Mesendoderm (in vitro differentiated cells): Measurements from ENCODE around the gene PPP1R14C. TPM values are rescaled to one million over a fixed set of nuclear protein-coding genes. Genes with fewer than 3 reads are reported as not detected.
A peak's percentile ranks its signal among the peaks of the same experiment; 100 is the strongest.

Experiments
- DNase-seq: peaks from one replicate; pipeline ENCODE4 v3.0.0; 2013
- H2AK5ac ChIP-seq: 2 replicates; pipeline ENCODE4 v1.6.1; 2013; ENCODE audit warnings: low read length, inconsistent platforms
- H2BK120ac ChIP-seq: 2 replicates; pipeline ENCODE4 v1.6.1; 2013; ENCODE audit warnings: low read depth, mild to moderate bottlenecking, low read length, moderate library complexity, mixed read lengths
- H2BK15ac ChIP-seq: replicated peaks from 2 replicates; pipeline ENCODE4 v1.6.1; 2013; ENCODE audit warnings: low read depth, mild to moderate bottlenecking, moderate library complexity
- H2BK5ac ChIP-seq: 2 replicates; pipeline ENCODE4 v1.6.1; 2013; ENCODE audit warnings: low read length, inconsistent platforms
- H3K18ac ChIP-seq: 2 replicates; pipeline ENCODE4 v1.6.1; 2013; ENCODE audit warnings: mild to moderate bottlenecking, low read length, mixed read lengths
- H3K23ac ChIP-seq: one replicate; pipeline ENCODE4 v1.6.1; 2013; ENCODE audit warnings: low read length
- H3K27ac ChIP-seq: 2 replicates; pipeline ENCODE4 v1.5.1; 2013; ENCODE audit warnings: low read depth, mild to moderate bottlenecking, inconsistent platforms, low read length, moderate library complexity
- H3K27me3 ChIP-seq: 2 replicates; pipeline ENCODE4 v1.6.1; 2013; ENCODE audit warnings: low read length, control low read depth, mild to moderate bottlenecking, inconsistent platforms; ENCODE audit not compliant: insufficient read depth, poor library complexity
- H3K36me3 ChIP-seq: 2 replicates; pipeline ENCODE4 v1.6.1; 2013; ENCODE audit warnings: low read length, inconsistent platforms; ENCODE audit not compliant: control insufficient read depth, insufficient read depth
- H3K4ac ChIP-seq: one replicate; pipeline ENCODE4 v1.6.1; 2013; ENCODE audit warnings: low read depth, mild to moderate bottlenecking, low read length, moderate library complexity
- H3K4me1 ChIP-seq: 2 replicates; pipeline ENCODE4 v1.6.1; 2013; ENCODE audit warnings: low read depth, low read length, inconsistent platforms; ENCODE audit not compliant: control insufficient read depth
- H3K4me2 ChIP-seq: 2 replicates; pipeline ENCODE4 v1.6.1; 2013; ENCODE audit warnings: low read length
- H3K4me3 ChIP-seq: 2 replicates; pipeline ENCODE4 v1.5.1; 2013; ENCODE audit warnings: mild to moderate bottlenecking, low read length
- H3K56ac ChIP-seq: one replicate; pipeline ENCODE4 v1.6.1; 2013; ENCODE audit warnings: low read length
- H3K79me1 ChIP-seq: 2 replicates; pipeline ENCODE4 v1.6.1; 2013; ENCODE audit warnings: low read length, inconsistent platforms
- H3K79me2 ChIP-seq: 2 replicates; pipeline ENCODE4 v1.6.1; 2013; ENCODE audit warnings: mild to moderate bottlenecking, low read length; ENCODE audit not compliant: control insufficient read depth, insufficient read depth
- H3K9ac ChIP-seq: 2 replicates; pipeline ENCODE4 v1.6.1; 2013; ENCODE audit warnings: low read length, inconsistent platforms
- H4K5ac ChIP-seq: one replicate; pipeline ENCODE4 v1.6.1; 2013; ENCODE audit warnings: low read length
- H4K8ac ChIP-seq: one replicate; pipeline ENCODE4 v1.6.1; 2013; ENCODE audit warnings: low read depth, mild to moderate bottlenecking, control low read depth, low read length, moderate library complexity
- WGBS: extraction: QIAGEN DNeasy Blood & Tissue Kit; methylation state at CpG from one replicate; pipeline ENCODE4 v1.1.7; 2013; ENCODE audit warnings: low lambda C conversion rate, missing lambda C conversion rate; ENCODE audit not compliant: insufficient coverage; ENCODE audit errors: extremely low coverage; 5-methylcytosine and 5-hydroxymethylcytosine counted together
- polyA plus RNA-seq, 2 experiments: library from polyadenylated mRNA; stranded (reverse); fragments of 200-250 nt; gene quantifications; one replicate each; pipeline ENCODE4 v1.2.3, GENCODE V29; 2013

PPP1R14C gene
- polyA plus RNA-seq (2013, experiment 1 of 2) = 0.59 TPM
- polyA plus RNA-seq (2013, experiment 2 of 2) = 0.57 TPM

- no peak within 1 kb of the TSS for H3K18ac ChIP-seq
- no peaks in the 10 kb centered on the region for H3K79me2 ChIP-seq
- H3K27me3 ChIP-seq = peaks cover 22% of the 10 kb centered on the region
- H3K27ac ChIP-seq = no peak within 1 kb of the TSS
- no peaks in the 10 kb centered on the region for H3K36me3 ChIP-seq
- no peak within 1 kb of the TSS for H4K8ac ChIP-seq
- no peaks in the 10 kb centered on the region for H3K79me1 ChIP-seq
- H3K4ac ChIP-seq = no peak within 1 kb of the TSS
- no peak within 1 kb of the TSS for H3K56ac ChIP-seq
- H2BK15ac ChIP-seq = no peak within 1 kb of the TSS
- H3K4me2 ChIP-seq = peak within 1 kb of the TSS; percentile 60
- no peak within 1 kb of the TSS for H2BK120ac ChIP-seq
- H4K5ac ChIP-seq = no peak within 1 kb of the TSS
- no peak within 1 kb of the TSS for H3K23ac ChIP-seq
- peak within 1 kb of the TSS; percentile 7 for H3K4me3 ChIP-seq
- H2BK5ac ChIP-seq = no peak within 1 kb of the TSS
- no peaks in the 10 kb centered on the region for H3K4me1 ChIP-seq
- H2AK5ac ChIP-seq = no peak within 1 kb of the TSS
- WGBS = no CpG with 5 or more reads among the region's 103 CpGs
- no peak within 1 kb of the TSS for H3K9ac ChIP-seq
- DNase-seq = peak; percentile 63
Measured at GRCh38 chr6:150142670-150143515, at the start of gene PPP1R14C. PPP1R14C (plus strand) TSS chr6:150143044; CDS start chr6:150143193, 149 bp downstream.

GRCh38 chr6:150093397-150093796 is 49.4 kb upstream of the PPP1R14C start:
- H3K9ac ChIP-seq = no peak overlapping the region
- no peak overlapping the region for H2BK5ac ChIP-seq
- no CpG with 5 or more reads among the region's 6 CpGs for WGBS
- no peak overlapping the region for H3K27ac ChIP-seq
- no peaks in the 10 kb centered on the region for H3K79me1 ChIP-seq
- H2BK120ac ChIP-seq = no peak overlapping the region
- no peak overlapping the region for H3K4ac ChIP-seq
- H3K18ac ChIP-seq = no peak overlapping the region
- H3K4me2 ChIP-seq = no peak overlapping the region
- H2BK15ac ChIP-seq = no peak overlapping the region
- H2AK5ac ChIP-seq = no peak overlapping the region
- no peak overlapping the region for H3K4me3 ChIP-seq
- no peak overlapping the region for H4K5ac ChIP-seq
- no peaks in the 10 kb centered on the region for H3K79me2 ChIP-seq
- H3K36me3 ChIP-seq = no peaks in the 10 kb centered on the region
- H3K56ac ChIP-seq = no peak overlapping the region
- H3K4me1 ChIP-seq = no peaks in the 10 kb centered on the region
- H3K23ac ChIP-seq = no peak overlapping the region
- H4K8ac ChIP-seq = no peak overlapping the region
- H3K27me3 ChIP-seq = no peaks in the 10 kb centered on the region
- DNase-seq = no peak

- Histone ChIP-seq H3K56ac (no peak overlapping the region), H2BK120ac (no peak overlapping the region), H3K23ac (no peak overlapping the region), H3K9ac (no peak overlapping the region), H3K27me3 (no peaks in the 10 kb centered on the region), H3K36me3 (no peaks in the 10 kb centered on the region), H3K4me1 (no peaks in the 10 kb centered on the region), H3K4ac (no peak overlapping the region), H2BK15ac (no peak overlapping the region), H3K4me2 (no peak overlapping the region), H3K18ac (no peak overlapping the region), H3K4me3 (no peak overlapping the region), H3K79me2 (no peaks in the 10 kb centered on the region), H4K8ac (no peak overlapping the region), H4K5ac (no peak overlapping the region), H3K79me1 (no peaks in the 10 kb centered on the region), H2AK5ac (no peak overlapping the region), H3K27ac (no peak overlapping the region), H2BK5ac (no peak overlapping the region)
- DNase-seq = no peak
- WGBS = no CpG with 5 or more reads among the region's 10 CpGs
Measured at GRCh38 chr6:150098155-150098554, 44.7 kb upstream of the PPP1R14C start.

GRCh38 chr6:150099546-150099945 is 43.3 kb upstream of the PPP1R14C start:
- no peaks in the 10 kb centered on the region for H3K4me1 ChIP-seq
- H4K5ac ChIP-seq = no peak overlapping the region
- no peak overlapping the region for H3K56ac ChIP-seq
- no peak overlapping the region for H2BK120ac ChIP-seq
- DNase-seq = no peak
- no peak overlapping the region for H2BK5ac ChIP-seq
- H3K27me3 ChIP-seq = no peaks in the 10 kb centered on the region
- no peak overlapping the region for H3K9ac ChIP-seq
- WGBS = no CpG with 5 or more reads among the region's 8 CpGs
- H3K23ac ChIP-seq = no peak overlapping the region
- H4K8ac ChIP-seq = no peak overlapping the region
- H3K79me1 ChIP-seq = no peaks in the 10 kb centered on the region
- H2AK5ac ChIP-seq = no peak overlapping the region
- no peaks in the 10 kb centered on the region for H3K79me2 ChIP-seq
- H3K4me3 ChIP-seq = no peak overlapping the region
- no peak overlapping the region for H3K4ac ChIP-seq
- no peak overlapping the region for H2BK15ac ChIP-seq
- no peak overlapping the region for H3K18ac ChIP-seq
- no peak overlapping the region for H3K27ac ChIP-seq
- no peak overlapping the region for H3K4me2 ChIP-seq
- no peaks in the 10 kb centered on the region for H3K36me3 ChIP-seq

GRCh38 chr6:150099953-150100352 is 42.9 kb upstream of the PPP1R14C start:
- Histone ChIP-seq H3K9ac (no peak overlapping the region), H3K4me3 (no peak overlapping the region), H3K18ac (no peak overlapping the region), H4K5ac (no peak overlapping the region), H2AK5ac (no peak overlapping the region), H3K27me3 (no peaks in the 10 kb centered on the region), H3K36me3 (no peaks in the 10 kb centered on the region), H3K4me1 (no peaks in the 10 kb centered on the region), H3K79me1 (no peaks in the 10 kb centered on the region), H3K56ac (no peak overlapping the region), H4K8ac (no peak overlapping the region), H3K23ac (no peak overlapping the region), H3K79me2 (no peaks in the 10 kb centered on the region), H2BK120ac (no peak overlapping the region), H3K4ac (no peak overlapping the region), H2BK15ac (no peak overlapping the region), H2BK5ac (no peak overlapping the region), H3K4me2 (no peak overlapping the region), H3K27ac (no peak overlapping the region)
- no peak for DNase-seq
- no CpG with 5 or more reads among the region's 11 CpGs for WGBS
